Heart right ventricle (tissue), 16 donors: ENCODE data around the gene GRK5. TPM values are rescaled to one million over a fixed set of nuclear protein-coding genes. Genes with fewer than 3 reads are reported as not detected.

Experiments
- ATAC-seq, 8 donors: fragments of 200-7000 bp; cut with Tn5 transposase; one replicate each; pipeline ENCODE4 v1.9.1; 2020; ENCODE audit warnings: mild to moderate bottlenecking in 8 of 8, moderate library complexity in 8 of 8, moderate number of reproducible peaks in 1 of 8
- DNase-seq, 2 donors: peaks; one replicate each; pipeline ENCODE4 v3.0.0-alpha.2; 2020
- H3K27ac ChIP-seq, 10 donors: fragments of 200-600 bp; sonication (generic) in 2 of 10; one replicate each; pipeline versions ENCODE4 v1.5.0 to v1.8.0; 2020 to 2022; ENCODE audit warnings: mild to moderate bottlenecking in 3 of 10
- H3K27me3 ChIP-seq, 7 donors: fragments of 200-600 bp; one replicate each; pipeline ENCODE4 v1.8.0; 2021 to 2022; ENCODE audit warnings: mild to moderate bottlenecking in 2 of 7
- H3K36me3 ChIP-seq, 9 donors: fragments of 200-600 bp; sonication (generic) in 1 of 9; one replicate each; pipeline versions ENCODE4 v1.5.0 to v1.8.0; 2020 to 2022; ENCODE audit warnings: mild to moderate bottlenecking in 2 of 9
- H3K4me1 ChIP-seq, 9 donors: fragments of 200-600 bp; sonication (generic) in 1 of 9; one replicate each; pipeline versions ENCODE4 v1.5.0 to v1.8.0; 2020 to 2022; ENCODE audit warnings: mild to moderate bottlenecking in 4 of 9
- H3K4me3 ChIP-seq, 10 donors: fragments of 200-600 bp; sonication (generic) in 2 of 10; one replicate each; pipeline versions ENCODE4 v1.5.0 to v1.8.0; 2020 to 2022; ENCODE audit warnings: mild to moderate bottlenecking in 7 of 10, moderate library complexity in 2 of 10
- H3K9me3 ChIP-seq, 11 donors: fragments of 200-600 bp in 10 of 11; sonication (generic) in 2 of 11; one replicate each; pipeline versions ENCODE4 v1.5.0 to v1.8.0; 2013 to 2022; ENCODE audit warnings: mild to moderate bottlenecking in 2 of 11, control low read depth in 1 of 11, moderate library complexity in 1 of 11
- CTCF ChIP-seq, 9 donors: fragments of 200-600 bp; sonication (generic) in 2 of 9; IDR thresholded peaks; one replicate each; pipeline versions ENCODE4 v1.5.0 to v1.8.0; 2021 to 2022; ENCODE audit warnings: antibody characterized with exemption in 9 of 9, mild to moderate bottlenecking in 5 of 9, moderate library complexity in 1 of 9
- WGBS, 2 donors: extraction: QIAGEN DNeasy Blood & Tissue Kit; methylation state at CpG; one replicate each; pipeline ENCODE4 v1.1.7; 2013; ENCODE audit warnings: inconsistent platforms in 1 of 2; 5-methylcytosine and 5-hydroxymethylcytosine counted together
- intact Hi-C, 10 donors: fragments of 100-400 bp; cut with DNase I; formaldehyde crosslinking; loops; one replicate each; pipeline versions ENCODE4 v1.11.1 to v1.14.2; 2022
- polyA plus RNA-seq, 2 donors: library from polyadenylated mRNA; stranded (reverse); fragments of 200-250 nt; gene quantifications; one replicate each; pipeline ENCODE4 v1.2.3, GENCODE V29; 2013
- total RNA-seq, 10 donors: library from RNA; stranded (reverse); fragmentation: NEBNext Ultra II Directional in 3 of 10; extraction: Animal tissue kit (Norgen Biotek cat#: 25700) in 3 of 10; gene quantifications; one replicate each; pipeline versions ENCODE4 v1.2.1 to v1.2.4, GENCODE V29; 2021 to 2023
- donor health status: Arrhythmogenic right ventricular cardiomyopathy.
- donor health status: ischemic (EF 13 %, LVEDD 7.1; RV severe dilation, severe dysfunction).
- donor health status: healthy with polysubstance abuse.
- donor health status: DM: no; HTN: yes; CAD: no.
- donor health status: DM: no; HTN: no; CAD: no.
- donor health status: ischemic (EF 25% LVEDD 6.9; RV normal size, moderate dysfunction).
- donor health status: ischemic (EF 25% LVEDD 5.7; RV mildly dilated, moderate dysfunction).
- donor health status: healthy.
- donor health status: DM: yes; HTN: yes; CAD: no.
- donor health status: Ischemic cardiomyopathy.
- donor health status: ischemic (EF 35%, LVEDD 5.7; RV mildly dilated, moderate dysfunction).
- donor health status: nonischemic (EF 11% LVEDD 7.7; RV severe dilation, severe dysfunction).
- donor health status: DM: yes; HTN: yes; CAD: no.
- donor health status: PGD.
- donor health status: ischemic (EF 29% LVEDD 5.4; RV normal size, mild dysfunction).
- donor health status: nonischemic (EF 23%, LVEDD 6.1; RV moderate dilation, normal function).

Gene GRK5
- total and polyA plus RNA-seq, 12 donors, result 11.8 to 80.5 (median 26.6) TPM

GRCh38 chr10:119361037-119361436, 153.7 kb downstream of the GRK5 start:
- Histone ChIP-seq H3K9me3 (peaks cover 0 to 6% (median under 1%) of the 10 kb centered on the region in 11 donors), H3K36me3 (peaks cover 0 to 13% (median 0%) of the 10 kb centered on the region in 9 donors), H3K4me3 (no peak overlapping the region), H3K27ac (peak overlapping the region in 9 of 10 donors; percentile 47 to 78 (median 59)), H3K27me3 (no peaks in the 10 kb centered on the region), H3K4me1 (peaks cover 20 to 78% (median 41%) of the 10 kb centered on the region in 9 donors)
- DNase-seq (no peak), ATAC-seq (no peak)
- no peak for TF ChIP-seq CTCF (IDR thresholded peaks at IDR 0.05)
- intact Hi-C loops, result no loop called here
- WGBS, 2 donors, result 95 to 96% methylated on average over 10 of the region's 10 CpGs

- Histone ChIP-seq H3K36me3 (peaks cover 0 to 18% (median 0%) of the 10 kb centered on the region in 9 donors), H3K9me3 (no peaks in the 10 kb centered on the region), H3K27me3 (no peaks in the 10 kb centered on the region), H3K27ac (peak overlapping the region in 7 of 10 donors; percentile 41 to 78 (median 57)), H3K4me1 (peaks cover 26 to 80% (median 48%) of the 10 kb centered on the region in 9 donors), H3K4me3 (no peak overlapping the region)
- 69 to 72% methylated on average over 3 of the region's 3 CpGs for WGBS, 2 donors
- intact Hi-C loops, result no loop called here
- ATAC-seq (peak in 4 of 8 donors; percentile 3 to 23 (median 9)), DNase-seq (no peak)
- no peak for TF ChIP-seq CTCF (IDR thresholded peaks at IDR 0.05)
Measured at GRCh38 chr10:119362122-119362521, 154.8 kb downstream of the GRK5 start.

- H3K27ac ChIP-seq, result peak overlapping the region in 8 of 10 donors; percentile 23 to 95 (median 44)
- intact Hi-C loops, result loop anchor here in 1 of 10 donors (5.0 kb wide), 1 partner anchor 42 kb away; no protein-coding TSS in a partner anchor
- H3K36me3 ChIP-seq, result peaks cover 0 to 18% (median 0%) of the 10 kb centered on the region in 9 donors
- H3K4me1 ChIP-seq, result peaks cover 42 to 86% (median 70%) of the 10 kb centered on the region in 9 donors
- peak in 2 of 9 donors; percentile 28 to 29 for TF ChIP-seq CTCF (IDR thresholded peaks at IDR 0.05)
- ATAC-seq (no peak), DNase-seq (no peak)
- 68 to 70% methylated on average over 11 of the region's 11 CpGs for WGBS, 2 donors
- H3K27me3 ChIP-seq, result no peaks in the 10 kb centered on the region
- H3K9me3 ChIP-seq, result no peaks in the 10 kb centered on the region
- no peak overlapping the region for H3K4me3 ChIP-seq
Measured at GRCh38 chr10:119364645-119365600, 157.6 kb downstream of the GRK5 start.

- peaks cover 42 to 92% (median 77%) of the 10 kb centered on the region in 9 donors for H3K4me1 ChIP-seq
- no peaks in the 10 kb centered on the region for H3K9me3 ChIP-seq
- intact Hi-C loops, result loop anchor here in 1 of 10 donors (5.0 kb wide), 1 partner anchor 41 kb away; no protein-coding TSS in a partner anchor
- DNase-seq, result no peak
- WGBS, 2 donors, result 69 to 71% methylated on average over 12 of the region's 12 CpGs
- H3K36me3 ChIP-seq, result peaks cover 0 to 18% (median 0%) of the 10 kb centered on the region in 9 donors
- no peak overlapping the region for H3K4me3 ChIP-seq
- peak in 1 of 8 donors; percentile 16 for ATAC-seq
- no peak for TF ChIP-seq CTCF (IDR thresholded peaks at IDR 0.05)
- H3K27ac ChIP-seq, result peak overlapping the region in 8 of 10 donors; percentile 21 to 95 (median 48)
- no peaks in the 10 kb centered on the region for H3K27me3 ChIP-seq
Measured at GRCh38 chr10:119365773-119366599, 158.6 kb downstream of the GRK5 start.
